GM12874 (cell line): ENCODE data around the gene SHLD1.

Source experiments
- TF ChIP-seq, protein P1 (sequence below): IDR thresholded peaks from 2 replicates; pipeline ENCODE4 v1.5.1; 2011; ENCODE audit warnings: low read depth, mild to moderate bottlenecking, control low read depth, low read length, moderate library complexity; ENCODE audit not compliant: insufficient read depth

SHLD1 gene

DNA sequence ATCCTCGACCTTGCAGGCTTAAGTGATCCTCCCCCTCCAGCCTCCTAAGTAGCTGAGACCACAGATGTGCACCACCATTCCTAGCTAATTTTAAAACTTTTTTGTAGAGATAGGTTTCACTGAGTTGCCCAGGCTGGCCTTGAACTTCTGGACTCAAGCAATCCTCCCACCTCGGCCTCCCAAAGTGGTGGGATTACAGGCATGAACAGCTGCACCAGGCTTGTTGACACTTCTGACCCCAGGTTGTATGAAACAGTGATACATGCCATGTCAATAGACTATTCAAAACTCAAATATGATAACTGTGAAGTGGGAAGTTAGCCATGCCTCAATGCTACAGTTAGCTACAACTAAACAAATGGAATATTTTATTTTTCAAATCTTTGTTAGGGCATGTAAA is 20.1 kb upstream of the SHLD1 start:
- TF ChIP-seq, protein P1, sequence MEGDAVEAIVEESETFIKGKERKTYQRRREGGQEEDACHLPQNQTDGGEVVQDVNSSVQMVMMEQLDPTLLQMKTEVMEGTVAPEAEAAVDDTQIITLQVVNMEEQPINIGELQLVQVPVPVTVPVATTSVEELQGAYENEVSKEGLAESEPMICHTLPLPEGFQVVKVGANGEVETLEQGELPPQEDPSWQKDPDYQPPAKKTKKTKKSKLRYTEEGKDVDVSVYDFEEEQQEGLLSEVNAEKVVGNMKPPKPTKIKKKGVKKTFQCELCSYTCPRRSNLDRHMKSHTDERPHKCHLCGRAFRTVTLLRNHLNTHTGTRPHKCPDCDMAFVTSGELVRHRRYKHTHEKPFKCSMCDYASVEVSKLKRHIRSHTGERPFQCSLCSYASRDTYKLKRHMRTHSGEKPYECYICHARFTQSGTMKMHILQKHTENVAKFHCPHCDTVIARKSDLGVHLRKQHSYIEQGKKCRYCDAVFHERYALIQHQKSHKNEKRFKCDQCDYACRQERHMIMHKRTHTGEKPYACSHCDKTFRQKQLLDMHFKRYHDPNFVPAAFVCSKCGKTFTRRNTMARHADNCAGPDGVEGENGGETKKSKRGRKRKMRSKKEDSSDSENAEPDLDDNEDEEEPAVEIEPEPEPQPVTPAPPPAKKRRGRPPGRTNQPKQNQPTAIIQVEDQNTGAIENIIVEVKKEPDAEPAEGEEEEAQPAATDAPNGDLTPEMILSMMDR = no peak

DNA sequence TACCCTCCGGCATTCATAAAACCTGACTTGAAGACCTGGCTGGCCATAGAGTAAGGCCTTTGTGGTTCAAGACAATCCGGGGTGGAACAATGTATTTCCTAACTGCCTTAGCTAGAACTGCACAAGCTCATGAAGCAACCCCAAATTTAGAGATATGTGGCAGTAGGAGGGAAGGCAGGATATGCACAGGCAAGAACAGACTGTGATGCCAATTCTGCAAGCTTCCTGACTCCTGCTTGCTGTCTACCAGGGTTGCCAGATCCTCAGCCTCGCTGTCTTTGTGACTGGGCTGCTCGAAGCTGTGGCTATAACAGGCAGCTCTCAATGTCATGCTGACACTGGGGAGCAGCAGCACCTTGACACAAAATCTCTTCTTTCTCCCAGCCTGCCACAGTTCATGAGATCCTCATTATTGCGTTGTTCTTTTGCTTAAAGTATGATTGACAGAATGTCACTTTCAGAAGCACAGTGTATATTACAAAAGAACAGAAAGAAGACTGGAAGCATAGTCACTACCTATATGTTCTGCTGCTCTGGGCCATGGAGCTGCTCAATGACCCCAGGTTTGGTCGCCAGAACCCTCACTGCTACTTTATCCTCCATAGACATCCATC is 18.3 kb upstream of the SHLD1 start:
- TF ChIP-seq, protein P1 = no peak

DNA sequence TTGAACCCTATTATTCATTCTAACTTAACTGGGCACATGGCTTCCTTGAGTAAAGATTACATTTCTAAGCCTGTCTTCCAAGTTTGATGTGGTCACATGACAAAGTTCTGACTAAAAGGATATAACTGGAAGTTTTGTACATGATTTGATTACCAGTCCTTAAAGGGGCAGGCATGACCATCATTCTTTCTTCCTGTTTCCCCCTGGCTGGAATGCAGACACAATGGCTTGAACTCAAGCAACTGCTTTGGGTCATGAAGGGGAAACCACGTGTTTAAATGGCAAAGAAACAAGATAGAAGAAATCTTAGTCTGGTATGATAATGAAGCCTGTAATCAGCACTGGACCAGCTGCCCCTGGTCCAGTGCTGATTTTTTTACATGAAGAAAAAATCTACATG is 15.6 kb upstream of the SHLD1 start:
- TF ChIP-seq, protein P1 = no peak

DNA sequence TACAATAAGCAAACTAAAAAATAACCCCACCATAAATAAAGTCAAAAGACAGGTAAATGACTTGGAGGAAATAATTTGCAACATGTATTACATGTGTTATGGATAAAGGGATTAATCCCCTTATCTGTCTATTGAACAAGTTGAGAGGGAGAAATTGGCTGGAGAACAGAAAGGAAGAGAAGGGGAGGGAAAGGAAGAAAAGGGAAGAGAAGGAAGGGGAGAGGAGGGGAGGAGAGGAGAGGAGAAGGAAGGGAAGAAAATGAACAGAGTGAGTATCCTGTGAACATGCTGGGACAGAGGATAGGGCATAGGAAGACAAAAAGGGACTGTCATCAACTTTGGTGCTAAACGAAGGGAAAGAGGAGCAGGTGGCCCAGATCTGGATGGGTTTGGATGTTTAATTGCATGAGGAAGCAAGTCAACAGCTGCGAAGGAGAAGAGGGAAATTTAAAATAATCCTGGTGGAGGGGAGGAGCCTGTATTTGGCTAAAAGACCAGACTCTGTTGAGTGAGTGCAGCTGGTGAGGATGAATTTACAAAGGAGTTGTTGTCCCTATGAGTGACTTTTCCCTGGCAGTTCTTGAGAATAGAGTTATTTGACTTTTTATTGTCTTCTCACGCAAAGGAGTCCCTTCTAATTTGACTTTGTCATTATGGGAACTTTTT is 14.2 kb upstream of the SHLD1 start:
- TF ChIP-seq, protein P1 = no peak

DNA sequence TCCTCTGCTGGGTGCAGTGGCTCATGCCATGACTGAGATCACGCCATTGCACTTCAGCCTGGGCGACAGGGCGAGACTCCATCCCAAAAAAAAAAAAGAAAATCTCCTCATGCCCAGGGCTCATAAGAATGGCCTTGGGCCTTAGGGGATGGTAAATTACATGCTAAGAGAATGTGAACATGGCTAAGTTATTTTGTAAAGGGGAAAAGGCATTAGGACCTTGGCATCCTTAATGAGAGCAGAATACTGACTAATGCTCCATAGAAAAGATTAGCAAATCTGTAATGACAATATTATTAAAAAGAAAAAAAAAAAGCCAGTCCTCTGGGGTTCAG is 12.6 kb upstream of the SHLD1 start:
- TF ChIP-seq, protein P1 = no peak

DNA sequence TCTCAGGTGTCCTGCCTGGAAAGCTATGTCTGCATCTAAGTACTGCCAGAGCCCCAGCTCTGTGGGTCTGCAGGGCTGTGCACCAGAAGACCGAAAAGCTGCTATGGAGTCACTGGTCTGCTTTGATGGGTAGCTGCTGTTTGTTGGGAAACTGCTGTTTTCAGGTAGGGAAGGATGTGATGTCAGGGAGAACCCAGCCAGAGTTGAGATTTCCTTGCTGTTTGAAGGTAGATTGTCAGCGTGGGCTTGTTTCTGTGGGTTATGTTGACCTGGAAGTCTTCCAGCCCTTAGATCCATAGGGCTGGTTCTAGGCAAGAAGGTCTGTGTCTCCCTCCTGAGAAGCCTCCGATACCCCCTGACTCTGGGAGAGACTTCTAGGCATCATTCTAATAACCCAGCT is 12.2 kb upstream of the SHLD1 start:
- TF ChIP-seq, protein P1 = no peak

DNA sequence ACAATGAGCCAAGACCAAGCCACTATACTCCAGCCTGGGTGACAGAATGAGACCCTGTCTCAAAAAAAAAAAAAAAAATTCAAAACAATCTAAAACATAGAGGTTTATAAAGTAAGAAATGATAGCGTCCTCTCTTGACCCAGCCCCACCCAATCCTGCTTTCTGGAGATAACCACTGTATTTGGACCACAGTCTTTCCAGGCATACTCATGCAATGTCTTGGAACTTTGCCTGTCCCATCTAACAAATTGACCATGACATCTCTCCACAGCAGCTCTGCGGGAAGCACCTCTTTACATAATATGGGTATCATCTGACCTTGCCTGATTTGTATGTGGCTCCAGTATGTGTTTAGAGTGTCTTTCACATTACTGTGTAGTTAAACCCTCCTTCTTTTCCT is 9.1 kb upstream of the SHLD1 start:
- TF ChIP-seq, protein P1 = no peak
